Lung (tissue), 12 donors: ENCODE results near the gene WWC2. TPM values are rescaled to one million over a fixed set of nuclear protein-coding genes. Genes with fewer than 3 reads are reported as not detected.

ENCODE experiments used
- ATAC-seq: fragments of 200-7000 bp; cut with Tn5 transposase; one replicate; pipeline ENCODE4 v1.9.1; 2020; ENCODE audit warnings: moderate number of reproducible peaks; ENCODE audit not compliant: insufficient read depth, low FRiP score
- DNase-seq, 3 donors: peaks; one replicate each; pipeline ENCODE4 v3.0.0-alpha.2; 2013 to 2017
- H3K27ac ChIP-seq, 2 donors: one replicate each; pipeline ENCODE4 v1.5.1; 2013; ENCODE audit warnings: mild to moderate bottlenecking in 2 of 2, moderate library complexity in 2 of 2, control low read depth in 1 of 2, inconsistent platforms in 1 of 2, low read depth in 1 of 2, low read length in 1 of 2
- H3K27me3 ChIP-seq, 3 donors: one replicate each; pipeline ENCODE4 v1.5.1; 2013; ENCODE audit warnings: low read length in 2 of 3; ENCODE audit not compliant: control insufficient read depth in 3 of 3, insufficient read depth in 3 of 3
- H3K36me3 ChIP-seq, 4 donors: one replicate each; pipeline ENCODE4 v1.5.1; 2013; ENCODE audit warnings: low read length in 4 of 4, mild to moderate bottlenecking in 1 of 4, moderate library complexity in 1 of 4; ENCODE audit not compliant: control insufficient read depth in 4 of 4, insufficient read depth in 4 of 4
- H3K4me1 ChIP-seq, 5 donors: one replicate each; pipeline ENCODE4 v1.5.1; 2013; ENCODE audit warnings: low read length in 5 of 5, mild to moderate bottlenecking in 2 of 5, moderate library complexity in 1 of 5; ENCODE audit not compliant: control insufficient read depth in 5 of 5, insufficient read depth in 5 of 5
- H3K4me3 ChIP-seq: one replicate; pipeline ENCODE4 v1.5.1; 2013; ENCODE audit warnings: mild to moderate bottlenecking, control low read depth, moderate library complexity
- H3K9ac ChIP-seq, 2 donors: one replicate each; pipeline ENCODE4 v1.5.1; 2013; ENCODE audit warnings: low read length in 2 of 2, control low read depth in 1 of 2; ENCODE audit not compliant: insufficient read depth in 1 of 2
- H3K9me3 ChIP-seq, 4 donors: one replicate each; pipeline ENCODE4 v1.5.1; 2013; ENCODE audit warnings: low read length in 3 of 4, mild to moderate bottlenecking in 1 of 4, moderate library complexity in 1 of 4; ENCODE audit not compliant: control insufficient read depth in 4 of 4, insufficient read depth in 3 of 4
- CTCF ChIP-seq: IDR thresholded peaks from 2 replicates; pipeline ENCODE4 v1.5.1; 2012; ENCODE audit warnings: mild to moderate bottlenecking; ENCODE audit errors: control extremely low read depth, extremely low read depth
- WGBS, 2 donors: extraction: QIAGEN DNeasy Blood & Tissue Kit; methylation state at CpG; one replicate each; pipeline ENCODE4 v1.1.7; 2013; 5-methylcytosine and 5-hydroxymethylcytosine counted together
- polyA plus RNA-seq, 2 donors: library from polyadenylated mRNA; stranded (reverse); fragments of 200-250 nt; gene quantifications; one replicate each; pipeline ENCODE4 v1.2.1, GENCODE V29; 2013
- total RNA-seq, 2 donors: library from RNA; depleted of rRNA in 1 of 2; stranded (reverse); fragments of >200 nt in 1 of 2; gene quantifications; one replicate each; pipeline ENCODE4 v1.2.1, GENCODE V29; 2014 to 2021
- donor health status: control.
- donor health status: control.
- donor health status: Bipolar disorder and iron deficiency.
- donor health status: healthy.
- donor health status: DM: yes; HTN: yes; CAD: no.

Gene WWC2
- total and polyA plus RNA-seq, 4 donors: 15.6 to 124 (median 45.2) TPM

DNA sequence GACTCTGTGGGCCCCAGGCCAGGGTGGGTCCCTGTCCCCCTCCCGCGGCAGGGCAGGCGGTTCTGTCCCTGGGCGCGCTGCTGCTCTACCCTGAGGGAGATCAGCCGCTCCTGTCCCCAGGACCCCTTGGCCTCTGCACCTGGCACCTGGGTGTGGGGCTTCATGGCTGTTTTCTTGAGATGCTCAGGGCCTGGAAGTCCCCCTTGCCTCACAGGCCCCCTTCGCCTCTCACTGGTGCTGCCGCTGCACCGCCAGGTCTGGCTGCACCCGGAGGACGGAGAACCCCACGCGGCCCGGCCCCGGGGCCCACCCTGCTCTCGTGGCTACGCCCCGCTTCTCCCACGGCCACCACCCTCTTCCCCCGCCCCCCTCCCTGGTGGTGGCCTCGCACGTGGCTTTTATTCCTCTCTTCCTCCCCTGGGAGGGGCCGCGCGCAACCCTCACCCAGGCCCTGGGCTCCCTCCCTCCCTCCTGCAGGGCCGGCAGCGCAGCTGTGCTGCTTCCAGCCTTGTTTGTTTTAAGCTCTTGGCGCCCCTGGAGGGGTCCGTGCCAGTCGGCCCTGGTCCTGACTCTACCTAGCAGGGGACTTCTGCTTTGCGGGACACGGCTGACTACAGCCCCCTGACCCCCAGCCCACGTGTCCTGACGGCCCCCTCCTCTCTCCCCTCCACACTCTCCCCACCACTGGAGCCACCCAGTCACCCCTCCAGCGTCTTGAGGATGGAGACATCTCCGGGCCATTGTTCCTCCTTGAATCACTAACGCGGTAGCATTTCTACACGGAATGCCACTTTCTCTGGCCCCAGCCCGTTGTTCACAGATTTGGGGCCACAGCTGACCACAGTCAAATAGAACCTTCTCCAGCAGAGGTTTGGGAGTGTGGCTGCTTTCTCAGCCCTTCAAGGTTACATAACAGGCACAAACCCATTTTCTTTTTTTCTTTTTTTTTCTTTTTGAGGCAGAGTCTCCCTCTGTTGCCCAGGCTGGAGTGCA, 243.8 kb downstream of the WWC2 start:
- Histone ChIP-seq H3K4me1 (peaks cover 0 to 6% (median 0%) of the 10 kb centered on the region in 5 donors), H3K36me3 (no peaks in the 10 kb centered on the region), H3K27me3 (no peaks in the 10 kb centered on the region), H3K4me3 (no peak overlapping the region), H3K9me3 (no peaks in the 10 kb centered on the region), H3K27ac (no peak overlapping the region), H3K9ac (no peak overlapping the region)
- peak; percentile 34 to 66 (median 53) for DNase-seq
- no peak for ATAC-seq
- WGBS, 2 donors: 19 to 22% methylated on average over 39 to 40 of the region's 40 CpGs
- no peak for TF ChIP-seq CTCF

GRCh38 chr4:183343730-183344129, 244.7 kb downstream of the WWC2 start:
- no peak overlapping the region for H3K27ac ChIP-seq
- H3K9ac ChIP-seq: no peak overlapping the region
- no peak overlapping the region for H3K4me3 ChIP-seq
- no peaks in the 10 kb centered on the region for H3K36me3 ChIP-seq
- H3K27me3 ChIP-seq: no peaks in the 10 kb centered on the region
- DNase-seq (no peak), ATAC-seq (no peak)
- WGBS, 2 donors: 96 to 98% methylated on average over 7 of the region's 7 CpGs
- peaks cover 0 to 6% (median 0%) of the 10 kb centered on the region in 5 donors for H3K4me1 ChIP-seq
- peaks cover 0 to 1% (median 0%) of the 10 kb centered on the region in 4 donors for H3K9me3 ChIP-seq
- no peak for TF ChIP-seq CTCF

GRCh38 chr4:183344523-183345255, 245.6 kb downstream of the WWC2 start:
- DNase-seq: peak in 1 of 3 donors; percentile 1

More at GRCh38 chr4:183344523-183345255, 245.6 kb downstream of the WWC2 start:
- Histone ChIP-seq H3K9me3 (peaks cover 0 to 1% (median 0%) of the 10 kb centered on the region in 4 donors), H3K27ac (no peak overlapping the region), H3K4me3 (no peak overlapping the region), H3K27me3 (no peaks in the 10 kb centered on the region), H3K36me3 (no peaks in the 10 kb centered on the region), H3K9ac (no peak overlapping the region), H3K4me1 (peaks cover 0 to 6% (median 0%) of the 10 kb centered on the region in 5 donors)
- 79 to 90% methylated on average over 15 of the region's 15 CpGs for WGBS, 2 donors
- no peak for ATAC-seq
- no peak for TF ChIP-seq CTCF
